WTC11 (cell line): ENCODE measurements around the gene SAMD10.

Source experiments
- ATF2 ChIP-seq: sonication (generic); formaldehyde crosslinking; IDR thresholded peaks from 2 replicates; pipeline ENCODE4 v1.8.1; 2022; ENCODE audit warnings: low read depth, missing genetic modification reagents, borderline replicate concordance
- CTCF ChIP-seq: fragments of 200-600 bp; IDR thresholded peaks from 2 replicates; pipeline ENCODE4 v1.8.0; 2022; ENCODE audit warnings: antibody characterized with exemption
- E2F1 ChIP-seq: sonication (generic); formaldehyde crosslinking; IDR thresholded peaks from 2 replicates; pipeline ENCODE4 v1.8.0; 2022; ENCODE audit warnings: mild to moderate bottlenecking, missing genetic modification reagents
- ELF4 ChIP-seq: sonication (generic); formaldehyde crosslinking; IDR thresholded peaks from 2 replicates; pipeline ENCODE4 v1.8.1; 2022; ENCODE audit warnings: low read depth, mild to moderate bottlenecking, moderate library complexity, missing genetic modification reagents
- ESRRA ChIP-seq: sonication (generic); formaldehyde crosslinking; IDR thresholded peaks from 2 replicates; pipeline ENCODE4 v1.8.1; 2022; ENCODE audit warnings: mild to moderate bottlenecking, missing genetic modification reagents, borderline replicate concordance
- TCF7 ChIP-seq: sonication (generic); formaldehyde crosslinking; IDR thresholded peaks from 2 replicates; pipeline ENCODE4 v1.8.0; 2022; ENCODE audit warnings: mild to moderate bottlenecking, low read depth, missing genetic modification reagents, moderate library complexity
- USF2 ChIP-seq: sonication (generic); formaldehyde crosslinking; IDR thresholded peaks from 2 replicates; pipeline ENCODE4 v1.8.1; 2023; ENCODE audit warnings: mild to moderate bottlenecking, missing genetic modification reagents, moderate library complexity
- ZBTB43 ChIP-seq: sonication (generic); formaldehyde crosslinking; IDR thresholded peaks from 2 replicates; pipeline ENCODE4 v1.8.1; 2023; ENCODE audit warnings: mild to moderate bottlenecking, missing genetic modification reagents

- TF ChIP-seq CTCF, result no peak
- TF ChIP-seq E2F1, result no peak
- TF ChIP-seq ATF2 (CRISPR knock-in tag), result no peak
- no peak for TF ChIP-seq ELF4
- no peak for TF ChIP-seq ZBTB43
- TF ChIP-seq USF2 (CRISPR knock-in tag), result no peak
- TF ChIP-seq ESRRA (CRISPR knock-in tag), result no peak
- TF ChIP-seq TCF7 (CRISPR knock-in tag), result no peak
Measured at GRCh38 chr20:63982937-63983336, 3.5 kb upstream of the SAMD10 start.
